H1 (cell line): ENCODE measurements around the gene GJB4.
"Not testable (repeated sequence)": the region's sequence is repeated elsewhere in the genome, so short reads cannot be mapped to it uniquely, and the experiment has no call there.

ENCODE experiments used
- CTCF ChIP-seq, 3 experiments: IDR thresholded peaks; 1 replicate in 2 of 3; 2 replicates in 1 of 3; pipeline versions ENCODE4 v1.5.1 to v1.6.1; 2011; ENCODE audit warnings: low read length in 3 of 3, mild to moderate bottlenecking in 3 of 3, inconsistent platforms in 2 of 3, low read depth in 1 of 3, moderate library complexity in 1 of 3; ENCODE audit not compliant: insufficient read depth in 1 of 3; ENCODE audit errors: control extremely low read depth in 1 of 3
- EZH2 ChIP-seq: fragments of 200-600 bp; sonication (generic); IDR thresholded peaks from 2 replicates; pipeline ENCODE4 v1.7.1; 2012; ENCODE audit warnings: low read depth, mild to moderate bottlenecking, moderate library complexity, low read length, inconsistent platforms; ENCODE audit not compliant: severe bottlenecking
- HDAC2 ChIP-seq, 2 experiments: fragments of 300-600 bp in 1 of 2; sonication (generic) in 1 of 2; IDR thresholded peaks; 2 replicates each; pipeline ENCODE4 v1.6.1; 2011 to 2012; ENCODE audit warnings: low read depth in 2 of 2, low read length in 2 of 2, mild to moderate bottlenecking in 2 of 2, moderate library complexity in 2 of 2, borderline replicate concordance in 1 of 2, inconsistent platforms in 1 of 2
- NRF1 ChIP-seq: IDR thresholded peaks from 2 replicates; pipeline ENCODE4 v1.6.1; 2011; ENCODE audit warnings: mild to moderate bottlenecking, low read depth, low read length, improper control_type of control experiment
- PHF8 ChIP-seq: fragments of 200-600 bp; sonication (generic); conservative IDR thresholded peaks from 2 replicates; pipeline ENCODE4 v1.7.1; 2012; ENCODE audit warnings: low read depth, mild to moderate bottlenecking, inconsistent platforms, low read length, moderate library complexity
- POLR2A ChIP-seq, 2 experiments: IDR thresholded peaks; 1 replicate in 1 of 2; 2 replicates in 1 of 2; pipeline ENCODE4 v1.6.1; 2011; ENCODE audit warnings: low read depth in 2 of 2, low read length in 2 of 2, mild to moderate bottlenecking in 2 of 2; ENCODE audit errors: control extremely low read depth in 1 of 2
- POLR2AphosphoS5 ChIP-seq: IDR thresholded peaks from 2 replicates; pipeline ENCODE4 v1.6.1; 2011; ENCODE audit warnings: low read depth, low read length
- RAD21 ChIP-seq, 2 experiments: IDR thresholded peaks in 1 of 2; conservative IDR thresholded peaks in 1 of 2; 2 replicates each; pipeline ENCODE4 v1.6.1; 2011; ENCODE audit warnings: low read depth in 2 of 2, low read length in 2 of 2, improper control_type of control experiment in 1 of 2, inconsistent platforms in 1 of 2, mild to moderate bottlenecking in 1 of 2, moderate library complexity in 1 of 2
- SAP30 ChIP-seq: fragments of 300-600 bp; sonication (generic); IDR thresholded peaks from 2 replicates; pipeline ENCODE4 v1.7.1; 2012; ENCODE audit warnings: low read length, moderate library complexity, mild to moderate bottlenecking, inconsistent platforms; ENCODE audit not compliant: insufficient read depth, insufficient replicate concordance
- TEAD4 ChIP-seq: IDR thresholded peaks from 2 replicates; pipeline ENCODE4 v1.6.1; 2012; ENCODE audit warnings: low read depth, low read length, inconsistent platforms, mixed read lengths
- USF2 ChIP-seq: IDR thresholded peaks from 2 replicates; pipeline ENCODE4 v1.6.1; 2011; ENCODE audit warnings: low read length, improper control_type of control experiment
- ZNF274 ChIP-seq: IDR thresholded peaks from 2 replicates; pipeline ENCODE4 v1.7.0; 2012; ENCODE audit warnings: low read length, borderline replicate concordance; ENCODE audit errors: extremely low read depth

- not testable (repeated sequence) for TF ChIP-seq CTCF (IDR thresholded peaks at IDR 0.05; ENCODE audit: control extremely low read depth in 1 of 3, insufficient read depth in 1 of 3, low read depth in 1 of 3, low read length in 3 of 3); ZNF274; POLR2AphosphoS5; POLR2A (IDR thresholded peaks at IDR 0.05; ENCODE audit: control extremely low read depth in 1 of 2, low read depth in 2 of 2, low read length in 2 of 2); USF2; HDAC2 (IDR thresholded peaks at IDR 0.05; ENCODE audit: borderline replicate concordance in 1 of 2, low read depth in 2 of 2, low read length in 2 of 2); RAD21 (IDR thresholded peaks at IDR 0.05 in 1 of 2, conservative IDR thresholded peaks at IDR 0.05 in 1 of 2; ENCODE audit: low read depth in 2 of 2, low read length in 2 of 2); EZH2; NRF1; SAP30; PHF8; TEAD4
Measured at GRCh38 chr1:34773114-34773513, 13.6 kb downstream of the GJB4 start.
